A549 treated with DMSO at 1 μM for 4 hours (cell line): ENCODE data around the gene SPINK2. TPM values are rescaled to one million over a fixed set of nuclear protein-coding genes. Genes with fewer than 3 reads are reported as not detected.

Source experiments
- total RNA-seq: library from RNA; stranded (reverse); fragments of 200-300 nt; extraction: Qiagen RNA extraction; gene quantifications from 5 replicates; pipeline ENCODE4 v1.2.3, GENCODE V29; 2022; ENCODE audit warnings: low read depth

The SPINK2 gene, protein sequence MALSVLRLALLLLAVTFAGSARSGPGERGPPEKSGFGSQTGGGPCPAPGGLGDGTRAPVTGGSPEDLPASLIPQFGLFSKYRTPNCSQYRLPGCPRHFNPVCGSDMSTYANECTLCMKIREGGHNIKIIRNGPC
- not detected in 5 replicates for total RNA-seq

GRCh38 chr4:56821381-56822243 lies at the start of gene SPINK2:
SPINK2 (minus strand) TSS chr4:56821701; CDS start chr4:56821662, 39 bp downstream.

Other genes starting within 250 kb of the SPINK2 start
- gene HOPX, start 140.4 kb downstream of the SPINK2 start, total RNA-seq = not detected in 5 replicates
- gene REST, start 86.2 kb upstream of the SPINK2 start, total RNA-seq = 8.0 to 11.2 TPM (median 8.9 TPM) in 5 replicates
- 14.8 to 17.4 TPM (median 16.7 TPM) in 5 replicates for gene NOA1, start 155.9 kb upstream of the SPINK2 start, total RNA-seq
- 67.7 to 82.2 TPM (median 70.6 TPM) in 5 replicates for gene POLR2B, start 157.2 kb upstream of the SPINK2 start, total RNA-seq